PC-9 (cell line): ENCODE results near the gene SLX9.

Source experiments
- EZH2 ChIP-seq: fragments of 200-600 bp; sonication (generic); IDR thresholded peaks from 2 replicates; pipeline ENCODE4 v1.8.0; 2017; ENCODE audit warnings: antibody characterized with exemption, low read depth
- TF ChIP-seq, protein P1 (sequence below): fragments of 200-600 bp; sonication (generic); conservative IDR thresholded peaks from 2 replicates; pipeline ENCODE4 v1.6.1; 2017; ENCODE audit warnings: mixed run types, antibody characterized with exemption, mild to moderate bottlenecking, moderate library complexity

DNA sequence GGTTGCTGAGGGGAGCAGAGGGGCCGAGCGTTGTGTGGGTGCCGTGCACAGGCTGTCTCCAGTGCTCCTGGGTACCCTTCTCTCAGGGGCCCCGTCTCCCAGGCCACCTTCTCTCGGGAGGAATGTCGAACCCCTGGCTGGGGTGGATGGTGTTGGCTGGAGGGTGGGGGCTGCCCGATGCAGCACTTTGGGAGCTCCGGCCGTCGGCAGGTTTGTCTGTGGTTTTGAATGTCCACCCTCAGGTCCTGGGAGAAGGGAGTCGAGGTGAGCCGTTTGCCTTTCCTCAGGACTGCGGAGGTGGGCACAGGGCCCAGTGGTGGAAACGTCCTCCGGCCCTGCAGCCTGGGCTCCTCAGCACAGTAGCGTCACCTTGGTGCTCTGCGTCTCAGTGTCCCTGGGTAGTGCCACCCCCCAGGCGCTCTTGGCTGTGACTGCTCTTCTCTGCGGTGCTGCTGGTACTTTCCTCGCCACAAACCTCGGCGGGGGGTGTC lies 14.5 kb downstream of the SLX9 start:
- TF ChIP-seq, protein P1, sequence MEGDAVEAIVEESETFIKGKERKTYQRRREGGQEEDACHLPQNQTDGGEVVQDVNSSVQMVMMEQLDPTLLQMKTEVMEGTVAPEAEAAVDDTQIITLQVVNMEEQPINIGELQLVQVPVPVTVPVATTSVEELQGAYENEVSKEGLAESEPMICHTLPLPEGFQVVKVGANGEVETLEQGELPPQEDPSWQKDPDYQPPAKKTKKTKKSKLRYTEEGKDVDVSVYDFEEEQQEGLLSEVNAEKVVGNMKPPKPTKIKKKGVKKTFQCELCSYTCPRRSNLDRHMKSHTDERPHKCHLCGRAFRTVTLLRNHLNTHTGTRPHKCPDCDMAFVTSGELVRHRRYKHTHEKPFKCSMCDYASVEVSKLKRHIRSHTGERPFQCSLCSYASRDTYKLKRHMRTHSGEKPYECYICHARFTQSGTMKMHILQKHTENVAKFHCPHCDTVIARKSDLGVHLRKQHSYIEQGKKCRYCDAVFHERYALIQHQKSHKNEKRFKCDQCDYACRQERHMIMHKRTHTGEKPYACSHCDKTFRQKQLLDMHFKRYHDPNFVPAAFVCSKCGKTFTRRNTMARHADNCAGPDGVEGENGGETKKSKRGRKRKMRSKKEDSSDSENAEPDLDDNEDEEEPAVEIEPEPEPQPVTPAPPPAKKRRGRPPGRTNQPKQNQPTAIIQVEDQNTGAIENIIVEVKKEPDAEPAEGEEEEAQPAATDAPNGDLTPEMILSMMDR = no peak
- TF ChIP-seq EZH2 = no peak
